PC-3 (cell line): Measurements from ENCODE around the gene UVSSA. TPM values are rescaled to one million over a fixed set of nuclear protein-coding genes. Genes with fewer than 3 reads are reported as not detected.
"Not testable (repeated sequence)": the region's sequence is repeated elsewhere in the genome, so short reads cannot be mapped to it uniquely, and the experiment has no call there.

Experiments used
- ATAC-seq: fragments of 200-7000 bp; cut with Tn5 transposase; 2 replicates; pipeline ENCODE4 v1.9.1; 2020; ENCODE audit warnings: mild to moderate bottlenecking, moderate library complexity
- BruUV-seq: library from RNA; stranded (reverse); fragments of 400-500 nt; replicated peaks from 2 replicates; lab custom pipeline; 2021; lab: Mats Ljungman, UMichigan
- CTCF ChIA-PET: fragments of 300-600 bp; sonication (Branson Sonifier 250); formaldehyde crosslinking; loops from one replicate; lab custom pipeline; 2022; ENCODE audit warnings: antibody characterized with exemption; lab: Charles Lee
- POLR2A ChIA-PET: fragments of 300-600 bp; sonication (Branson Sonifier 250); formaldehyde crosslinking; loops from one replicate; lab custom pipeline; 2022; ENCODE audit warnings: antibody characterized with exemption; ENCODE audit not compliant: unreplicated experiment; lab: Charles Lee
- DNase-seq: peaks from one replicate; pipeline ENCODE4 v3.0.0-alpha.2; 2015
- H2AFZ ChIP-seq: fragments of 300-600 bp; sonication (generic); 2 replicates; pipeline ENCODE4 v1.6.0; 2016; ENCODE audit warnings: antibody characterized with exemption, low read length
- H3F3A ChIP-seq: fragments of 300-600 bp; sonication (generic); one replicate; pipeline ENCODE4 v1.6.0; 2017; ENCODE audit warnings: antibody characterized with exemption, low read length, control low read depth, mild to moderate bottlenecking; ENCODE audit not compliant: unreplicated experiment
- H3K27ac ChIP-seq: fragments of 300-600 bp; sonication (generic); 2 replicates; pipeline ENCODE4 v1.5.1; 2016; ENCODE audit warnings: mild to moderate bottlenecking, low read length
- H3K27me3 ChIP-seq: fragments of 300-600 bp; sonication (generic); 2 replicates; pipeline ENCODE4 v1.6.1; 2016; ENCODE audit warnings: low read length, mixed read lengths
- H3K36me3 ChIP-seq: fragments of 300-600 bp; sonication (generic); 2 replicates; pipeline ENCODE4 v1.6.1; 2016; ENCODE audit warnings: low read depth, mixed run types, low read length, mixed read lengths
- H3K4me1 ChIP-seq: fragments of 300-600 bp; sonication (generic); 2 replicates; pipeline ENCODE4 v1.5.1; 2016; ENCODE audit warnings: low read length; ENCODE audit not compliant: insufficient read depth
- H3K4me2 ChIP-seq: fragments of 300-600 bp; sonication (generic); 2 replicates; pipeline ENCODE4 v1.6.0; 2016; ENCODE audit warnings: low read length
- H3K4me3 ChIP-seq: fragments of 300-600 bp; sonication (generic); 2 replicates; pipeline ENCODE4 v1.5.1; 2016; ENCODE audit warnings: mild to moderate bottlenecking, low read length, mixed read lengths
- H3K79me2 ChIP-seq: fragments of 300-600 bp; sonication (generic); 2 replicates; pipeline ENCODE4 v1.6.1; 2017; ENCODE audit warnings: low read length, mixed read lengths
- H3K9ac ChIP-seq: fragments of 300-600 bp; sonication (generic); 2 replicates; pipeline ENCODE4 v1.6.0; 2016; ENCODE audit warnings: mild to moderate bottlenecking, low read length
- H3K9me2 ChIP-seq: fragments of 300-600 bp; sonication (generic); replicated peaks from 2 replicates; pipeline ENCODE4 v1.6.1; 2016; ENCODE audit warnings: mixed run types, low read length, mixed read lengths
- H3K9me3 ChIP-seq: fragments of 300-600 bp; sonication (generic); 2 replicates; pipeline ENCODE4 v1.6.1; 2016; ENCODE audit warnings: low read length, mixed read lengths
- H4K20me1 ChIP-seq: fragments of 300-600 bp; sonication (generic); 2 replicates; pipeline ENCODE4 v1.6.1; 2016; ENCODE audit warnings: low read length, mixed read lengths
- EZH2 ChIP-seq: fragments of 300-600 bp; sonication (generic); IDR thresholded peaks from one replicate; pipeline ENCODE4 v1.6.1; 2017; ENCODE audit warnings: antibody characterized with exemption, mild to moderate bottlenecking, low read length; ENCODE audit not compliant: unreplicated experiment
- EZH2phosphoT487 ChIP-seq: fragments of 300-600 bp; sonication (generic); IDR thresholded peaks from 2 replicates; pipeline ENCODE4 v1.6.1; 2018; ENCODE audit warnings: mild to moderate bottlenecking, antibody characterized with exemption, low read length, borderline replicate concordance
- intact Hi-C: fragments of 100-400 bp; cut with micrococcal nuclease; formaldehyde crosslinking; loops from 2 replicates; pipeline ENCODE4 v1.9.0; 2023
- total RNA-seq: library from RNA; depleted of rRNA; stranded (reverse); fragments of >200 nt; gene quantifications from 2 replicates; pipeline ENCODE4 v1.2.3, GENCODE V29; 2014
- TF ChIP-seq, protein P1 (sequence below): fragments of 300-600 bp; sonication (generic); conservative IDR thresholded peaks from 2 replicates; pipeline ENCODE4 v1.5.1; 2017; ENCODE audit warnings: antibody characterized with exemption, low read depth, mild to moderate bottlenecking, low read length

Gene UVSSA
- total RNA-seq, 1 experiment from 2014 or later: 6.2 TPM

DNA sequence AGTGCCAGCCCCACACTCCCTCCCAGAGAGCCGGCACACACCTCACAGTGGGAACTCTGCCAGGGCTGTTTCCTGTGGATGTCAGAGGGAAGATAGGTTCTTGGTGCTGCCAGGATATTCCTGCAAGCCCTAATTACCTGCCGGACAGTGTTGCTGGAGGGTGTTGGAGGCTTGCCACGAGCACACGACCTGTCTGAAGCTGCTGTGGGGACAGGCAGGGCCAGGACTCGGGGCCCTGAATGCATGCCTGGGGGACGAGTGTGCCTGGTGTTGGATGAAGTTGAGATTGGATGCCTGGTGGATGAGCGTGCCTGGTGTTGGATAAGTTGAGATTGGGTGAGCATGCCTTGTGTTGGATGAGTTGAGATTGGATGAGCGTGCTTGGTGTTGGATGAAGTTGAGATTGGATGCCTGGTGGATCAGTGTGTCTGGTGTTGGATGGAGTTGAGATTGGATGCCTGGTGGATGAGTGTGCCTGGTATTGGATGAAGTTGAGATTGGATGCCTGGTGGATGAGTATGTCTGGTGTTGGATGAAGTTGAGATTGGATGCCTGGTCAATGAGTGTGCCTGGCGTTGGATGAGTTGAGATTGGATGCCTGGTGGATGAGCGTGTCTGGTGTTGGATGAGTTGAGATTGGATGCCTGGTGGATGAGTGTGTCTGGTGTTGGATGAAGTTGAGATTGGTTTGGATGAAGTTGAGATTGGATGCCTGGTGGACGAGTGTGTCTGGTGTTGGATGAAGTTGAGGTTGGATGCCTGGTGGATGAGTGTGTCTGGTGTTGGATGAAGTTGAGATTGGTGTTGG is 23.2 kb upstream of the UVSSA start:
- H3K79me2 ChIP-seq: peaks cover 11% of the 10 kb centered on the region; the same call in 1 of the 2 replicates
- H3K9ac ChIP-seq: no peak overlapping the region
- H2AFZ ChIP-seq: no peak overlapping the region
- intact Hi-C loops: no loop called here
- H4K20me1 ChIP-seq: peaks cover 3% of the 10 kb centered on the region; the same call in 1 of the 2 replicates
- peak overlapping the region; percentile 63 for H3K4me2 ChIP-seq
- BruUV-seq: no TSS peak
- ChIA-PET CTCF (no interaction called here), POLR2A (no interaction called here)
- peaks cover 27% of the 10 kb centered on the region for H3K4me1 ChIP-seq
- H3K9me2 ChIP-seq: no peaks in the 10 kb centered on the region
- peak overlapping the region; percentile 74 for H3K27ac ChIP-seq
- peaks cover 4% of the 10 kb centered on the region for H3F3A ChIP-seq
- DNase-seq (peak; percentile 87), ATAC-seq (peak; percentile 62)
- no peak for TF ChIP-seq EZH2
- H3K27me3 ChIP-seq: no peaks in the 10 kb centered on the region
- peak overlapping the region; percentile 14; the same call in 1 of the 2 replicates for H3K4me3 ChIP-seq
- H3K9me3 ChIP-seq: no peaks in the 10 kb centered on the region
- H3K36me3 ChIP-seq: peaks cover 7% of the 10 kb centered on the region; the same call in 1 of the 2 replicates

DNA sequence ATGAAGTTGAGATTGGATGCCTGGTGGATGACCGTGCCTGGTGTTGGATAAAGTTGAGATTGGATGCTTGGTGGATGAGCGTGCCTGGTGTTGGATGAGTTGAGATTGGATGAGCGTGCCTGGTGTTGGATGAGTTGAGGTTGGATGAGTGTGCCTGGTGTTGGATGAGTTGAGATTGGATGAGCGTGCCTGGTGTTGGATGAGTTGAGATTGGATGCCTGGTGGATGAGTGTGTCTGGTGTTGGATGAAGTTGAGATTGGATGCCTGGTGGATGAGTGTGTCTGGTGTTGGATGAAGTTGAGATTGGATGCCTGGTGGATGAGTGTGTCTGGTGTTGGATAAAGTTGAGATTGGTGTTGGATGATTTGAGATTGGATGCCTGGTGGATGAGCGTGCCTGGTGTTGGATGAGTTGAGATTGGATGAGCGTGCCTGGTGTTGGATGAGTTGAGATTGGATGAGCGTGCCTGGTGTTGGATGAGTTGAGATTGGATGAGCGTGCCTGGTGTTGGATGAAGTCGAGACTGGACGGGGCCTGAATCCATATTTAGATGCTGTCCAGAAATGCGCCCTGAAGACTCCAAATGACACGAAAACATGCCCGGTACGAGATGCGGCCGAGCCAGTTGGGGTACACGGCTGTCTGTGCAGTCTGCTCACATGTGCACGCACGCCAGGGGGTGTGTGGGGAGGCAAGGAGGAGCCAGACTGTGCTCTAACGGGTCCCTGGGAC is 22.4 kb upstream of the UVSSA start:
- H3K9ac ChIP-seq, H3K36me3 ChIP-seq, ATAC-seq, H4K20me1 ChIP-seq, H3K27me3 ChIP-seq, H2AFZ ChIP-seq, H3K4me3 ChIP-seq, CTCF ChIA-PET, H3F3A ChIP-seq, POLR2A ChIA-PET, intact Hi-C loops, H3K4me2 ChIP-seq, H3K9me2 ChIP-seq, H3K9me3 ChIP-seq, BruUV-seq: not testable (repeated sequence)
- Histone ChIP-seq H3K4me1 (peaks cover 27% of the 10 kb centered on the region), H3K79me2 (peaks cover 11% of the 10 kb centered on the region; the same call in 1 of the 2 replicates), H3K27ac (peak overlapping the region; percentile 74)
- peak; percentile 52 for DNase-seq

DNA sequence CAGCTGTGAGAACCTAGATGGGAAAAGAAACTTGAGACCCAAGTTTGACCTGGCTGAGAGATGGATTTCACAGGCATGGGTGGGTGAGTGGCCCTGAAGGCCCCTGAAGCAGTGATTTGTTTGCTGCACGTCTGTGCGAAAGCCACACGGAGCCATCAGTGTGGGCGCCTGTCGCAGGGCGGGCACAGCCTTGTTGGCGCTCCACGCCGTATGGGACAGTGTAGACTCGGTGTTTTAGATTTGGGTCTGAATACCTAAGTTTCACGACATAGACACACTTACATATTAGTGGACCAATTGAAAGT is 21.9 kb upstream of the UVSSA start:
- no peaks in the 10 kb centered on the region for H3K27me3 ChIP-seq
- no peaks in the 10 kb centered on the region for H3K9me2 ChIP-seq
- intact Hi-C loops: no loop called here
- H3K9ac ChIP-seq: no peak overlapping the region
- H3K4me3 ChIP-seq: no peak overlapping the region
- H3K79me2 ChIP-seq: peaks cover 15% of the 10 kb centered on the region; the same call in 1 of the 2 replicates
- POLR2A ChIA-PET: no interaction called here
- peak overlapping the region; percentile 29; the same call in 1 of the 2 replicates for H3K27ac ChIP-seq
- CTCF ChIA-PET: no interaction called here
- TF ChIP-seq EZH2: no peak
- TF ChIP-seq EZH2phosphoT487: no peak
- TF ChIP-seq, protein P1, sequence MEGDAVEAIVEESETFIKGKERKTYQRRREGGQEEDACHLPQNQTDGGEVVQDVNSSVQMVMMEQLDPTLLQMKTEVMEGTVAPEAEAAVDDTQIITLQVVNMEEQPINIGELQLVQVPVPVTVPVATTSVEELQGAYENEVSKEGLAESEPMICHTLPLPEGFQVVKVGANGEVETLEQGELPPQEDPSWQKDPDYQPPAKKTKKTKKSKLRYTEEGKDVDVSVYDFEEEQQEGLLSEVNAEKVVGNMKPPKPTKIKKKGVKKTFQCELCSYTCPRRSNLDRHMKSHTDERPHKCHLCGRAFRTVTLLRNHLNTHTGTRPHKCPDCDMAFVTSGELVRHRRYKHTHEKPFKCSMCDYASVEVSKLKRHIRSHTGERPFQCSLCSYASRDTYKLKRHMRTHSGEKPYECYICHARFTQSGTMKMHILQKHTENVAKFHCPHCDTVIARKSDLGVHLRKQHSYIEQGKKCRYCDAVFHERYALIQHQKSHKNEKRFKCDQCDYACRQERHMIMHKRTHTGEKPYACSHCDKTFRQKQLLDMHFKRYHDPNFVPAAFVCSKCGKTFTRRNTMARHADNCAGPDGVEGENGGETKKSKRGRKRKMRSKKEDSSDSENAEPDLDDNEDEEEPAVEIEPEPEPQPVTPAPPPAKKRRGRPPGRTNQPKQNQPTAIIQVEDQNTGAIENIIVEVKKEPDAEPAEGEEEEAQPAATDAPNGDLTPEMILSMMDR: no peak
- peaks cover 3% of the 10 kb centered on the region; the same call in 1 of the 2 replicates for H4K20me1 ChIP-seq
- ATAC-seq (no peak), DNase-seq (no peak)
- no peaks in the 10 kb centered on the region for H3K9me3 ChIP-seq
- H3K4me2 ChIP-seq: no peak overlapping the region
- peaks cover 7% of the 10 kb centered on the region; the same call in 1 of the 2 replicates for H3K36me3 ChIP-seq
- peaks cover 4% of the 10 kb centered on the region for H3F3A ChIP-seq
- BruUV-seq: no TSS peak
- no peak overlapping the region for H2AFZ ChIP-seq
- H3K4me1 ChIP-seq: peaks cover 27% of the 10 kb centered on the region
